OCI-LY1 (cell line): Measurements from ENCODE around the gene LPO.

Experiments
- EZH2 ChIP-seq: fragments of 200-600 bp; sonication (generic), shearing (Covaris generic); IDR thresholded peaks from 2 replicates; pipeline ENCODE4 v1.8.0; 2017; ENCODE audit warnings: borderline replicate concordance, mixed run types, mild to moderate bottlenecking, antibody characterized with exemption, low read length, moderate library complexity, mixed read lengths
- TF ChIP-seq, protein P1 (sequence below): fragments of 200-600 bp; sonication (generic), shearing (Covaris generic); IDR thresholded peaks from 2 replicates; pipeline ENCODE4 v1.5.1; 2017; ENCODE audit warnings: mild to moderate bottlenecking, antibody characterized with exemption, low read length, moderate library complexity, mixed read lengths

DNA sequence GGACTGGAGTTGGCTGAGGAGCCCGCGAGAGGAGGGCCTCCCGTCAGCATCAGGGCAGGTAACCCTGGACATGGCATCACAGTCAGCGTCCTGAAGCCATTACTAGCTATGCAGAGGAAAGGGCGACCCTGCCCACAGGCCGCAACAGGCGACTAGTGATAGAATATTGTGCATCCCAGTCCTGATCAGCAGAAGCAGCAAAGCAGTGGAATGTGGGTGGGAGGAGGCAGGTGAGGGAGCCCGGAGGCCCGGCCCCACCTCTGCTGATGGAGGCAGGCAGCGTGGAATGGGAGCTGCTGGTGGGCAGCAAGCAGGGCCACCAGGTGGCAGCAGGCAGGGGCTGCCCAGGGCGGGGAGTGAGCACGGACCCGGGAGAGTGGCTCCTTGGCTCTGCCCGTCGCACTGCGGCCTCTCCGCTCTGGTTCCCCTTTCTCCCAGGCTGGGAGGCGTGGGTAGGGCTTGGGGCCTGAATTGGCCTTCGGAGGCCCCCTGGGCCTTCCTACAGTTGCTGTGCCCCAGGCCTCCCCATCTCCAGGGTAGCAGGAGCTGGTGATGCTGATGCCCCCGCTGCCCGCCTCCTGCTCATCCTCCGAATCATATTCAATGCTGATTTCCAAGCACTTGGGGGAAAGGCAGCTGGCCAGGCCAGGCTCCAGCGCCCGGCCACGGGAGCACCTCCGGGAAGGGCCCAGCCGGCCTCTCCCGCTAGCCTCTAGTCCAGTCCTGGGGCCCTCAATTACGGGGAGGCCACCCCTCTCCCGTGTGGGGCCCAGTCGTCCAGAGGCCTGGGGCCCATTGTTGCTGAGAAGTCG lies 70.0 kb downstream of the LPO start:
- TF ChIP-seq, protein P1, sequence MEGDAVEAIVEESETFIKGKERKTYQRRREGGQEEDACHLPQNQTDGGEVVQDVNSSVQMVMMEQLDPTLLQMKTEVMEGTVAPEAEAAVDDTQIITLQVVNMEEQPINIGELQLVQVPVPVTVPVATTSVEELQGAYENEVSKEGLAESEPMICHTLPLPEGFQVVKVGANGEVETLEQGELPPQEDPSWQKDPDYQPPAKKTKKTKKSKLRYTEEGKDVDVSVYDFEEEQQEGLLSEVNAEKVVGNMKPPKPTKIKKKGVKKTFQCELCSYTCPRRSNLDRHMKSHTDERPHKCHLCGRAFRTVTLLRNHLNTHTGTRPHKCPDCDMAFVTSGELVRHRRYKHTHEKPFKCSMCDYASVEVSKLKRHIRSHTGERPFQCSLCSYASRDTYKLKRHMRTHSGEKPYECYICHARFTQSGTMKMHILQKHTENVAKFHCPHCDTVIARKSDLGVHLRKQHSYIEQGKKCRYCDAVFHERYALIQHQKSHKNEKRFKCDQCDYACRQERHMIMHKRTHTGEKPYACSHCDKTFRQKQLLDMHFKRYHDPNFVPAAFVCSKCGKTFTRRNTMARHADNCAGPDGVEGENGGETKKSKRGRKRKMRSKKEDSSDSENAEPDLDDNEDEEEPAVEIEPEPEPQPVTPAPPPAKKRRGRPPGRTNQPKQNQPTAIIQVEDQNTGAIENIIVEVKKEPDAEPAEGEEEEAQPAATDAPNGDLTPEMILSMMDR = peak; percentile 19; the same call in 1 of the 2 replicates
- TF ChIP-seq EZH2 = no peak
